HG02870 (cell line): Measurements from ENCODE around the gene PCMT1.
"Not testable (repeated sequence)": the region's sequence is repeated elsewhere in the genome, so short reads cannot be mapped to it uniquely, and the experiment has no call there.

Experiments
- ATAC-seq: cut with Tn5 transposase; IDR thresholded peaks from one replicate; pipeline ENCODE4 v1.9.1; 2021; ENCODE audit warnings: mild to moderate bottlenecking, moderate library complexity; ENCODE audit not compliant: unreplicated experiment

PCMT1 gene

DNA sequence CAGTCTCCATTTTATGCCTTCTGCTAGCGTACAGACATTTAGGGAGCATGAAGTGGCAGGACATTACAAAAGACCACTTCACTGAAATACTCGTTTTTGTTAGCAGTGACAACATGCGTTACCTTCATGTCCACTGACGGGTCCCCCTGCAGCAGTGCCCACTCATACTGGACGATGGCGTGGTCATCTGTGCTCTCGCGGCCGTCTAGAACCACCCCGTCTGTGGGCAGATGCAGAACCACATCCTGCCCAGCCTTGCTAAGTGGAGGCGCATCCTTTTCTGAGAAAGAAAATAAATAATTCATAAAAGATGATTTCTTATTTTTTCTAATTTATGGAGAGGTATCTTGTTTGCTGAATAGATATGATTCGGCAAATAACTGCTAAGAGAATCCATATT, 103.3 kb downstream of the PCMT1 start:
- ATAC-seq: no peak

DNA sequence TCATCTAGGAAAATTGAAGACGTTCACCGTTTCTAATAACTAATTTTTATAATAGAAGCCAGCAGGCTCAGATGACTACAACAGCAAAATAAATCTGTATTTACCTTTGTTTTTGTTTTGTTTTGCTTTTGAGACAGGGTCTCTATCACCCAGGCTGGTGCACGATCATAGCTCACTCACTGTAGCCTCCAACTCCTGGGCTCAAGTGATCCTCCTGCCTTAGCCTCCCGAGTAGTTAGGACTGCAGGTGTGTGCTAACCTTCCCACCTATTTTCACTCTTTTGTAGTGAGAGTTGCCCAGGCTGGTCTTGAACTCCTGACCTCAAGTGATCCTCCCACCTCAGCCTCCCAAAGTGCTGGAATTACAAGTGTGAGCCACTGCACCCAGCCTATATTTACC, 104.5 kb downstream of the PCMT1 start:
- not testable (repeated sequence) for ATAC-seq

GRCh38 chr6:149854532-149854931, 105.0 kb downstream of the PCMT1 start:
- no peak for ATAC-seq

DNA sequence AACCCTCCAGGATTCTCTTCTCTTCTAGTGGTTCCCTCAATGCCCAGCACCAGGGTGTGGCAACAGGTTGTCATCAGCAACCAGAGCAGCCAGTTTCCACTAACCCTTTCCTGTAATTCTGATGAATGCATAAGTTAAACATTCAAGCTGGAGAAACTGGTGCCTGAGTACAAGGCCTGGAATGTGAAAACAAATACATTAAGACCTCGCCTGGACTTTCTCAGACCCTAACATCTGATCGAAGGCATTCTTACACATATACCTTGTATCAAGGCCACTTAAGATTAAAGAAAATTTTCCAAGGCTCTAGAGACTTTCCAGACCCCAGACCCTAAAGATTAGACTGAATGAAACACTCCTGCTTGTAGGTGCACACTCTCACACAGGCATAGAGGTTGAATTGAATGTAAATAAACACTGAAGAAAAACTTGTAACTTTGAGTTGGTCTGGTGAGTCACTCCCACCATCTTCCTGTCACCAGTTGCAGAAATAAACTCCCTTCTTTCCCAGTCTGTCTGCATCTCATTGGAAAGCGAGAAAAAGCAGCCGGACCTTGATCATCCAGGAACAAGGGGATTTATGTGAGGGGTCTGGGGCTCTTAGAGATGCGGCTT, 105.6 kb downstream of the PCMT1 start:
- ATAC-seq: no peak

DNA sequence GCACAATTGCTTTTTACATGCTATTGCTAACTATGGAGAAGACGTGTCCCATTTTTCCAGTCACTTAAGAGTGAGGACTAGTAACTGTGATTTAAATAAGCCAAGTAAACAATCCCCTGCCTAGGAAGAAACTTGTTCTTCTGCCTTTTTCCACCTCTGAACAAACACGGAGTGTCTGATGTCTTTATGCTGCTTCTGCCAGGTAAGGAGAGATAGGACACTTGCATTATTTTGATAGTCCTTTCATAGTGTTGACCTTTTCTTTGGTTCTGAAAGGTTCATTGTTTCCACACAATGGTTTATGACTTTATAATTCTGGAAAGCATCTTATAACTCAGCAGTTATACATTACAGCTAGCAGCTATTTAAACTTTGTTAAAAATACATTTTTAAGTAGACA, 106.2 kb downstream of the PCMT1 start:
- ATAC-seq: no peak

GRCh38 chr6:149856256-149856994, 106.9 kb downstream of the PCMT1 start:
- ATAC-seq: no peak

DNA sequence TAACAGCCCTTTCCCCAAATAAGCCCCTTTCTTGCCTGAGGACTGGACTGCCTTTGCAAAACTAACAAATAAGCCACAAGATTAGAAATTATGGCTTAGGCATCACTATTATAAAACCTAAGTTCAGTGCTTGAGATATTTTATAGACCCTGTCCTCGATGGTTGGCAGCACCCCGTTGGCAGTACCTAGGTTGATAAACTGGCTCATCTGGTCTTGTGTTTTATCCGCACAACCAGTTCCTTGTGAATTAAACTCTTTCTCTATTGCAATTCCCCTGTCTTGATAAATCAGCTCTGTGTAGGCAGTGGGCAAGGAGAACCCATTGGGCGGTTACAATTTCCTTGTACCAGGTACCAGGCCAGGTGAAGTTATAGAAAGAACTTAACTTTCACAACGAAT, 108.0 kb downstream of the PCMT1 start:
- ATAC-seq: no peak

- ATAC-seq: no peak
These were observed 109.8 kb downstream of the PCMT1 start for GRCh38 chr6:149859368-149859767.

GRCh38 chr6:149859938-149860337, 110.4 kb downstream of the PCMT1 start:
- no peak for ATAC-seq

- no peak for ATAC-seq
These were observed 110.9 kb downstream of the PCMT1 start for GRCh38 chr6:149860513-149860833.
